GM18868 (cell line): ENCODE results near the gene PTRH1.

Experiments used
- ATAC-seq: cut with Tn5 transposase; IDR thresholded peaks from one replicate; pipeline ENCODE4 v1.9.1; 2021; ENCODE audit warnings: mild to moderate bottlenecking, moderate library complexity; ENCODE audit not compliant: unreplicated experiment

PTRH1 gene

GRCh38 chr9:127721391-127721821 is 5.9 kb upstream of the PTRH1 start:
- ATAC-seq, result no peak

GRCh38 chr9:127720865-127721227 is 5.4 kb upstream of the PTRH1 start:
- no peak for ATAC-seq

- no peak for ATAC-seq
Observed at GRCh38 chr9:127720031-127720864, 4.8 kb upstream of the PTRH1 start.

GRCh38 chr9:127717766-127718165 is 2.3 kb upstream of the PTRH1 start:
- no peak for ATAC-seq

- no peak for ATAC-seq
Observed at GRCh38 chr9:127716412-127716811, 949 bp upstream of the PTRH1 start.

- ATAC-seq, result peak; percentile 6
Observed at GRCh38 chr9:127714951-127715469, 453 bp downstream of the PTRH1 start.

- ATAC-seq, result no peak
Observed at GRCh38 chr9:127714020-127714750, 1.3 kb downstream of the PTRH1 start.

GRCh38 chr9:127712867-127713266 is 2.6 kb downstream of the PTRH1 start:
- ATAC-seq, result no peak

GRCh38 chr9:127712371-127712770 is 3.1 kb downstream of the PTRH1 start:
- no peak for ATAC-seq

- no peak for ATAC-seq
Observed at GRCh38 chr9:127711831-127712274, 3.6 kb downstream of the PTRH1 start.

GRCh38 chr9:127711226-127711701 is 4.2 kb downstream of the PTRH1 start:
- ATAC-seq, result no peak

- no peak for ATAC-seq
Observed at GRCh38 chr9:127710204-127710783, 5.2 kb downstream of the PTRH1 start.

- no peak for ATAC-seq
Observed at GRCh38 chr9:127708952-127709587, 6.4 kb downstream of the PTRH1 start.

GRCh38 chr9:127707766-127708165 is 7.7 kb downstream of the PTRH1 start:
- ATAC-seq, result peak; percentile 53

- ATAC-seq, result no peak
Observed at GRCh38 chr9:127706836-127707241, 8.6 kb downstream of the PTRH1 start, which contains the start of gene CFAP157. Gene CFAP157, plus strand, starts transcription at chr9:127706988. Its CDS starts 44 bp downstream, at chr9:127707032.

- ATAC-seq, result no peak
Observed at GRCh38 chr9:127705577-127706379, 9.7 kb downstream of the PTRH1 start.

- no peak for ATAC-seq
Observed at GRCh38 chr9:127703289-127703946, 12.0 kb downstream of the PTRH1 start.

GRCh38 chr9:127700594-127701255 is 14.7 kb downstream of the PTRH1 start:
- no peak for ATAC-seq

- ATAC-seq, result no peak
Observed at GRCh38 chr9:127700140-127700539, 15.3 kb downstream of the PTRH1 start.
